SK-N-SH treated with all-trans-retinoic acid at 6 μM for 48 hours (cell line): Measurements from ENCODE around the gene TUBB1.

Source experiments
- ARNTL ChIP-seq: fragments of 450-650 bp; formaldehyde crosslinking; IDR thresholded peaks from 2 replicates; pipeline ENCODE4 v1.5.0; 2020; ENCODE audit warnings: low read depth, mild to moderate bottlenecking, moderate library complexity, borderline replicate concordance
- ZNF565 ChIP-seq: fragments of 450-650 bp; formaldehyde crosslinking; conservative IDR thresholded peaks from 2 replicates; pipeline ENCODE4 v1.5.0; 2020; ENCODE audit warnings: low read depth, mild to moderate bottlenecking, moderate library complexity
- TF ChIP-seq, protein P1 (sequence below): fragments of 250-450 bp; sonication (Bioruptor Pico); IDR thresholded peaks from 2 replicates; pipeline ENCODE4 v1.5.1; 2020; ENCODE audit warnings: low read depth, mild to moderate bottlenecking, moderate library complexity

GRCh38 chr20:59037386-59037785 is 18.2 kb downstream of the TUBB1 start:
- TF ChIP-seq, protein P1, sequence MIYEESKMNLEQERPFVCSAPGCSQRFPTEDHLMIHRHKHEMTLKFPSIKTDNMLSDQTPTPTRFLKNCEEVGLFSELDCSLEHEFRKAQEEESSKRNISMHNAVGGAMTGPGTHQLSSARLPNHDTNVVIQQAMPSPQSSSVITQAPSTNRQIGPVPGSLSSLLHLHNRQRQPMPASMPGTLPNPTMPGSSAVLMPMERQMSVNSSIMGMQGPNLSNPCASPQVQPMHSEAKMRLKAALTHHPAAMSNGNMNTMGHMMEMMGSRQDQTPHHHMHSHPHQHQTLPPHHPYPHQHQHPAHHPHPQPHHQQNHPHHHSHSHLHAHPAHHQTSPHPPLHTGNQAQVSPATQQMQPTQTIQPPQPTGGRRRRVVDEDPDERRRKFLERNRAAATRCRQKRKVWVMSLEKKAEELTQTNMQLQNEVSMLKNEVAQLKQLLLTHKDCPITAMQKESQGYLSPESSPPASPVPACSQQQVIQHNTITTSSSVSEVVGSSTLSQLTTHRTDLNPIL = no peak
- TF ChIP-seq ARNTL (no peak), ZNF565 (no peak)
